NCI-H446 (cell line): ENCODE data around the gene ANTXR2.
"Not testable (repeated sequence)": the region's sequence is repeated elsewhere in the genome, so short reads cannot be mapped to it uniquely, and the experiment has no call there.

Experiments
- DNase-seq, 2 experiments: peaks; one replicate each; lab custom pipeline; 2025; lab: John Stamatoyannopoulos, UW

ANTXR2 gene

DNA sequence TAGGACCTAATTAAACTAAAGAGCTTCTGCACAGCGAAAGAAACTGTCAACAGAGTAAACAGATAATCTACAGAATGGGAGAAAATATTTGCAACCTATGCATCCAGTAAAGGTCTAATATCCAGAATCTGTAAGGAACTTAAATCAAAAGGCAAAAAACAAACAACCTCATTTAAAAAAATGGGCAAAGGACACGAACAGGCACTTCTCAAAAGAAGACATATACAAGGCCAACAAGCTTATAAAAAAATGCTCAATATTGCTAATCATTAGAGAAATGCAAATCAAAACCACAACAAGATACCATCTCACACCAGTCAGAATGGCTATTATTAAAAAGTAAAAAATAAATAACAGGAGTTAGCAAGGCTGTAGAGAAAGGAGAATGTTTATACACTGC is 81.9 kb downstream of the ANTXR2 start:
- not testable (repeated sequence) for DNase-seq

DNA sequence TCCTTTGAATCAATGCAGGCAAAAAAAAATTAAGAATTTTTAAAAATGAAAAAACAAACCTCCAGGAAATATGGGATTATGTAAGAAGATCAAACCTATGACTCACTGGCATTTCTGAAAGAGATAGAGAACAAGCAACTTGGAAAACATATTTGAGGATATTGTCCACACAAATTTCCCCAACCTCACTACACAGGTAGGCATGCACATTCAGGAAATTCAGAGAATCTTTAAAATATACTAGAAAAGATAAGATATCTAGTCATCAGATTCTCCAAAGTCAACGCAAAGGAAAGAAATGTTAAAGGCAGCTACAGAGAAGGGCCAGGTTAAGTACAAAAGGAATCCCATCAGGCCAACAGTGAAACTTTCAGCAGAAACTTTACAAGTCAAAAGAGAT is 85.6 kb downstream of the ANTXR2 start:
- no peak for DNase-seq

DNA sequence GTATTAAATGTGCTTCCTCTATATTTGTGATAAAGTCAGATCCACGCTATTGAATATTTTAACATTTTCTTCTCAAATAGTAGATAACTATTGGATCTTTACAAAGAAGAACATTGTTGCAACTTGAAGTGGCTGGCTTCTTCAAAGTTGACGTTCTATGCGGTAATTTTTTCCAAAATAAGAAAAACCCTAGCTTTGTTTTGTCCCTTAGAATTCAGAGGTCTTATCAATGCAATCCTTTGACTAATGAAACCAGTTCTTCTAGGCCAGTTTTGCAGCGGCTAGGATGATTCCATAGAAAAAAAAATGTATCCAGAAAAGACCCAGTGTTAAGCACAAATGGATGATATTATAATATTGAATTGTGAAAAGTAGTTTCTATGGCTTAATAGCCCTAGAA is 89.6 kb downstream of the ANTXR2 start:
- DNase-seq, result no peak

DNA sequence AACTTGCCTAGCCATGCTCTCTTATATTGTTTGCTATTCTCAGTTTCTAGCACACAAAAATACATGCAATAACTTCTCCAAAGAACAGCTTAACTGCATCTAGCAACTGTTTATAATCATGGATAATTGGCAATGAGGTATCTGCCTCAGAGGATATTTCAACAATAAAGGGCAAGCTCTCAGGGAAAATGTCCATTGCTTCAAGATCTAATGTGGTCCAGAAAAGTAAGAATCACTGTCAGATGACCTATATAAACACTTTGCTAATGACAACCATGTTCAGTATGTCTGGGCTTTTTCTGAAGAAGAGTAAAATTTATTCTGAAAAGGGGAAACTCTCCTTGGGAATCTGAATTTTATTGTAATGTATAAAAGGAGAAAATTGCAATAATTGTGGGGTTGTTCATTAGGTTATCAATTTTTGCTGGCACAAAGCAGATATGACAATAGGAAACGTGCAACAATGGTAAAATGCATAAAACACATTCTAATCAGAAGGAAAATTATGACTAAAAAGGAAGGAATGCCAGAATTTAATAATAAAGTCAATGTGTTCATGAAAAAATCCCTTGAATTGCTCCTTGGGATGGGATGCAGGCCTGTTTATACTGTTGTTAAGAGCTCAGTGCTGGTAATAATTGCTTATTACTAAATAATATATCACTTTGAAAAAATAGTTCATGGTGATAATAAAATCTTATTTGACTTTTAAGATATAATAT is 90.3 kb downstream of the ANTXR2 start:
- no peak for DNase-seq

DNA sequence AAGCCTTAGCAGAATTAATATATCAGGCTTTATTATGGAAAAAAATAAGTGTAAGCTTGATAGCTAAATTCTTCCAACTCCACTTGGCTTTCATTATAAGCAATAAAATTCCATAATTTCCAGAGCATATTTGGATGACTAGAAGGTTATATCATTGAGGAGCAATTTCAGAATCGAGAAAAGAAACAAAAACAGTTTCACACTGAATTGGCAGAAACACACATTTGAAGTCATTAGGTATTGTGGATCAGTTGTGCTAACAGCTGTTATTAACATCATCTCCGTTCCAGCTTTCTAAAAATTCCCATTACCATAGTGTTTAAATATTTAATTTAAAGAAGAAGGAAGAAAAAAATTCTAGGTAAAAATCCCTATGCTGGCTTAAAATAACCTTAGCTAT is 92.6 kb downstream of the ANTXR2 start:
- peak in 1 of 2 experiments; percentile 31 for DNase-seq

DNA sequence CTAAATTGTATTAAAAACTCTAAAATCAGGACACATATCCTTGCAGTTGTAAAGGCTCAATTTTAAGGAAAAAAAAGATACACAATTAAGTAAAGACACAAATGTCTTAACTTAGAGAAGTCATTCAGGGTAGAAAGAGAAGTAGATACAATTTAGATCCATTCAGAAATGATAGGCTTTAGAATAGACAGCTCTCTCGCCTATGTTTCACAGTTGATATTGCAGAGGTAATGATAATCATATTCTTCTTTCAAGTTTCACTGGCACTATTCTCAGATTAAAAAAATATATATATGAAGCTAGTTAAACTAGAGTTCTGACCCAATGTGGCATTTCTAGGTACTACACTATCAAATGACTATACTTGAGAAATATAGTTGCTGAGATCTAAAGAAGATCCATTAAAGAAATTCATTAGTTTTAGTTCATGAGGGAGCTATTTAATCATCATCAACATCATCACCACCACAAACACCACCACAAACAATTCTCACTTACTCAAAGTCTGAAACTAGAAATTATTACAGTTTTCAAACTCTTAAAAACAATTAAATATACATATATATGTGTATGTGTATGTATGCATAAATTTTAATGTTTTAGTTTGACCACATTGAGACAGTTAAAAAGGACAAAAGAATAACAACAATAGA is 93.1 kb downstream of the ANTXR2 start:
- no peak for DNase-seq

DNA sequence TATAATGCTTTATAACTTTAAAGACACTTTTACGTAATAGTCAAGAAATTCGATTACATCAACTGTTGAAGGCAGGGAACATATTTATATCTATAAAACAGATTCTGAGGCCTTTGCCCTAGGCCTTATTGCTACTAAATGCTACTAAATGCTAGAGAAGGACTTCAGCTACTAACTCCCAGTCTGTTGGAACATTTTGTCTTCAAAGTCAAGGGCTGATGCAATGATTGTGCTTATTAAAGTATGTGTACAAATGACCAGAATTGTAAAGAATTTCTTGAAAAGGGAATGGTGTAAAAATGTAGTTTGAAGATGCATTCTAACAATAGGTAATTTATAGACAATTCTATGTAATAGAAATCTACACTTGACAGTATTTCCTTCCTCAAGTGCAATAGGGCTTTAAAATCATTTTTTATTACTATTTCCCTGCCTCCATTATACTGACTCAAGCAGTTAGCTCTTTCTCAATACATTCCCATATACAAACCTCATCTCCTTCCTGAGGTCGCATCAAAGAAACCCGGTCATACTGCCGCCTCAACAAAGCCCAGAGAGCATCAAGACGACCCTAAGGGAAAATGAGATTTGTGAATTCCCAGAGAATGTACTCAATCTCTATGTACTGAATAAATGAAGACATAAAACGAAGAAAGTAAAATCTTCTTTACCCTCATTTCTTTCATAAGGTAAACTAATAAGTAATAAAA is 95.7 kb downstream of the ANTXR2 start:
- no peak for DNase-seq

DNA sequence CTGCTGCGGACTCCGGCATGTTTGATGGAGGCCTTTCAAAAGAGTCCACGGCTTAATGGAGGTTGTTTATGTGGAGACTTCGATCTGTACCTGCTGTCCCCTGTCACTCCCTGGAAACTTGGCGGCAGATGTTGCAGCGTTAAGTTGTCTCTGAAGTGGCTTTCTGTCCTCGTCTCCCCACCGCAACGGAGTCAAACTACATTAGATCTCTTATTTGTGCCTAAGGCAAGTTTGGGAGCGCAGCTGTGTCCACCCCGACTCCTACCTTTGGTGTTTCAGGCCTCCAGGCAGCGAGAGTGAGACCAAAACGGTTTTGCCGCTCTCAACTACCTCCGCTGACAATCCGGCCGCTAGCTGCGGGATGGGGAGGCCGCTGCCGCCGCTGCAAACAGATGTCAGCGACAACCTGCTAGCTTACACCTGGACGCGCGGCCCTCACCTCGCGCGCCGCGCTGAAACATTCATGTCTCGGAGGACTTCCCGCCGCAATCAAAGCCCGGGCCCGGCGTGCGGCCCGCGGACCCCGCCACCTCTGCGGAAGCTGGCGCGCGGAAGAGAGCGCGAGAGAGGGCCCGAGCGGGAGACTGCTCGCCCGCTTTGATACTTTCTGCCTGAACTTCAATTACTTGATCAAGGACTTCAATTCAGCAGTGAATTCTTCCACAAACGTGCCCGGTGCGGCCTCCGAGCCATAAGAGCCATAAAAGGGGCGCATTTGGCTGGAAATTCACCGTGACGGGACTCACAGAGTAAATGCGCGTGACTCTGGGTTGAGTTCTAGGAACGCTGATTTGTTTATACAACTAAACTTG is 108.4 kb downstream of the ANTXR2 start:
- DNase-seq, result no peak

DNA sequence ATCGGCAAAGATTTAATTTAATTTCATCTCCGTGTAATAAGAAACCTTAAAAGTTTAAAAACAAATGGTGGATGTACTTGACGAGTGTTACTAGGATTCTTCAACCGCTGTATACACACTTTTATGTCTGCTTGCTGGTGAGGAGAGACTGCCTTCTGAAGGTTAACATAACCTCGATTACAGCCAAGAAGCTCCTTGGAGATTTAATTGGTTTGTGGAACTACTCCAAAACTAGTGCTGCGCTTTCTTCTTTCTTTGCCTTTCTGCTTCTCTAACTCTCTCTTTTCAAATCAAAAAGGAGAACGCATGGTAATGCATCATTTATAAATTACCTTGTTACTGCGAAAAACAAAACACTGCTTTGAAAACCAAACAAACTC is 109.0 kb downstream of the ANTXR2 start:
- DNase-seq, result no peak

DNA sequence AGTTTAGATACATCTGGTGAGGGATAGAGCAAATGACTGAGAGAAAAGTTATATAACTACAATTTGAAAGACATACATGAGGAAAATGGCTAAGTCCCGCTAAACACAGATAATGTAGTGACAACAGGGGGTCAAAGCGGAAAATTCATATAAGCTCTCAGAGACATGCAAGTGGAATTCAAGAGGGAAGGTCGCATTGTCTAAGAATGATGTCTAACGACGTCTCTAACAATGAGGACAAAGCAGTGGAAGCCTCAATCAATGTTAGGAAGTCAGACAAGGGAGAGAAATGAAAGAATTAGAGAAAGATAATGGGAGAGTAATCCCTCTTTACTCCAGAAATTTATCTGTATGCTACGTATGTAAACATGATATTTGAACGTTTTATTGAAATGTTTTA is 113.4 kb downstream of the ANTXR2 start:
- DNase-seq, result no peak

DNA sequence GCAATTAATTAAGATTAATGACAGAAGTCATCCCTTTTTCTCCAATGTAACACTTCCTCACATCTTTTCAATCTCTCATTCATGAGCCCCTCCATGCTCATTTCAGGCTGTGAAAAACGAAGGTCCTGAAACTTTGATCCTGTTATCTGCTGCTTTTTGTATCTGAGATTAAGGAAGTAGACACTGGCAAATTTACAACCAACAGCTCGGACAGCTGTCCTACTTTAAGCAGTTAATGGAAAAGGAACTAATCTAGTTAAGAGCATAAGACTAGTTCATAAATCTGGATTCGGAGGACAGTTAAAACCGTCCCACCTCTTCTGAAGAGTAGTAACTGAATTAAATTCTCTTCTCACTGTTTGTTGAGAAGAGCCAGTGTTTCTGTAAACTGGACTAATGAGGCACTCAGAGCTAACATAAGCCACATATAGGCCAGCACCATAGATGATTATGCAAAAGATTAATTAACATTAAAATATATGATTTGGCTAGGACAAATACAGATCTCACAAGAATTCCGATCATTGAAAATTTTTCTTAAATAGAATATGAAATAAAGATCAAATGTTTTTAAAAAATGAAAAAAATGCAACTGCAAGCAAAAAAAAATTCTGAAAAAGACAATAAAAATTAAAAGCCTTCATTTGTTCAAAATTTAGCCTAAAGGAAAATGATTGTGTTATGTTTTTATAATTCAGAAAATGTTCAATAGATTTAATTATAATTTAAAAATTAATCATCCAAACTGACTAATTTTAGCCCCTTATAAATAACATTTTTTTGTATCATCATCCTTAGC is 114.4 kb downstream of the ANTXR2 start:
- no peak for DNase-seq

DNA sequence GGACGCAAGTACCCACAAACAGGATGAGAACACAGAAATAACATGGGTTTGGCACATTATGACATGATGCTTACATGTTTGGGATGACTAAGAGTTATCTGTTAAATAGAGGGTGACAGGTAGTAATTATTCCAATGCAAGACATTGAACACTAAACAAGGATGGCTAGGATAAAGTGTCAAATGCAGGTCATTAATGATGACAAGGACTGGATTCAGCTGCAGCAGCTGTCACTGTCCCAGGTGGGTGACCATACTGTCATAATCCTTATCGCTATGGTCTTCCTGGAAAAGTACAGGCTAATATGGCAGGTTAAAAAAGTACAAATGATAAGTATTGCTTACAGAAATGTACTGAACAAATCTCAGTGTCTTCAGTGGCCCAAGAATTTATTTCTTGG is 123.9 kb downstream of the ANTXR2 start:
- DNase-seq, result no peak

DNA sequence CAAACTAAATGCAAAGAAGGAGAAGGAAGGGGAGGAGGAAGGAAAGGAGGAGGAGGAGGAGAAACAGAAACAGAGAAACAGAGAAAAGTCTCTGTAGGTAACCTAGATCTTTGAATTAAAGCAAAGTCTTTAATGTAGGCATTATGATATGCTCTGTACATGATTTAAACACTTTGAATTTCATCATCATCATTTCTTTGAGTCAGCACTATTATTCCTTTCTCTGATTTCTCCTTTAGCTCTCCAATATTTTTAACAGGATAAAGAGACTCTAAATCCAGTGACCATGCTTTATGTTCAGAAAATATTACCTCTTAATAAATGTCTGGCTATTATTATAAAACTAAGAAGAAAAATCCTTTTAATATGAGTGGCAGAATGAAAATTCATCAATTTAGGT is 124.3 kb downstream of the ANTXR2 start:
- no peak for DNase-seq

DNA sequence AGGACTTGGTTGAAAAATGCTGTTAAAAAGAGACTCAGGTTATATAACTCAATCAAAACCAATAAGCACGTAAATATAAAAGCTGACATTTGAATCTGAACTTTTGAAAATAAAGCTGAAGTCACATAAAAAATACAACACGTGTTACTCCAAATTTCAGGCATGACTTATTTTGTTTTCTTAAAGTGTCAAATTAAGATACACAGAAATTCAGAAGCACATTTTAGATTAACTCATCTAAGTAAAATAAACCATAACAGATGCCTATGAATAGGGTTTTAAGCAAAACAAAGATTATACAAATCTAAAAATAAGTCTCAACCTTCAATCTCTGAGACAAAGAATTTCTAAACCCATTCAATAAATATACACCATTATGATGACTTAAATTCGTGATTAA is 124.8 kb downstream of the ANTXR2 start:
- DNase-seq, result no peak

DNA sequence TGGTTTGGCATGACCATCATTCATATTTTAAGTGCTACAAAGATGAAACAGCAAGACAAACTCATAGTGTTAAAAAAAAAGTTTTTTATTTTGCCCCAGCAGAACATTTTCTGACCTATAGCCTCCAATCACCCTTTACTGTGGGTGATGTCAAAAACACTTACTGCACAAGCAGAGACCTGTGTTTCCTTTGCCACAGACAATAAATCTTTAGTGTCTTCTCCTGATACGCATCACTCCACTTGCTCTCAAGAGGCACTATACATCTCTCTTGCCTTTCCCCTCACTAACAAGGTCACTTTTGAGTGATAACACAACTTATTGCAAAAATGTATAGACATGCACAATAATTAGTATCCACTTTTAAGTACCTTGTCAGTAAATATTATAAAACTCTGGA is 125.6 kb downstream of the ANTXR2 start:
- no peak for DNase-seq

DNA sequence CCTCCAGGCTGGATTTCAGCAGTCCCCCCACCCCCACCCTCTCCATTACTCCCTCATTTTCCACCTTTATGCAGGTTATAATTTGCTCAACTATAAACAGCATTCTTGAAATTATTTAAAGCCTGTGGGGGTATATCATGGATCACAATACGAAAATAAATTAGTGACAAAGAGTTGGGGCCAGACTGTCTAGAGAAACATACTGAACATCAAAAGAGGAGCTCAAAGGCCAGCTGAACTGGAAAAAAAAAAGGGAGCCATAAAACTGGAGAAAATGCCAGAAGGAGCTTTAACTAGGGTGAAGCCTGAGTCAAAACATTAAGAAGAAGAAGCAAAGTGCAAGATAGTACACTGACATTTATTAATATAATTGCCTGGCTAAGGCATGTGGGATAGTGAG is 137.8 kb downstream of the ANTXR2 start:
- DNase-seq, result no peak

DNA sequence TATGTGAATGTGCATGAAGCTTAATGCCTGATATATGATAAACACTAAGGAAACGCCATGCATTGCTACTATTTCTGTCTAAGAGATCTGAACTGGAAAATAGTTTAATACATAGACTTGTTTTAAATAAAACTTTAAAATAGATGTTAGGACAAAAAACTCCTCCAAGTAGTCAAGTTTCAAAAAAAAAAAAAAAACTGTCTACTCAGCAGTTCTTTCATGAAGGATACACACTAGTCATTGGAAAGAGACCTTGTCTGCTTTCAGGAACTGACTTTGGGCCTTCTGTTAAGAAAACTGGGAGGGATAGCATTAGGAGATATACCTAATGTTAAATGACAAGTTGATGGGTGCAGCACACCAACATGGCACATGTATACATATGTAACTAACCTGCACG is 138.4 kb downstream of the ANTXR2 start:
- no peak for DNase-seq

DNA sequence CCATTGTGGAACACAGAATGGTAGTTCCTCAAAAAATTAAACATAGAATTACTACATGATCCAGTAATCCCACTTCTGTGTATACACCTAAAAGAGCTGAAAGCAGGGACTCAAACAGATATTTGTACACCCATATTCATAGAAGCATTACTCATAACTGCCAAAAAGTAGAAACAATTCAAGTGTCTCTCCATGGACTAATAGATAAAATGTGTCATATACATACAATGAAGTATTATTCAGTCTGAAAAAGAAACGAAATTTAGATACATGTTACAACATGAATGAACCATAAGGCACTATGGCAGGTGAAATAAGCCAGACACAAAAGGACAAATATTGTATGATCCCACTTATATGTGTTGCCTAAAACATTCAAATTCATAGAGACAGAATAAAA is 145.1 kb downstream of the ANTXR2 start:
- DNase-seq, result no peak

DNA sequence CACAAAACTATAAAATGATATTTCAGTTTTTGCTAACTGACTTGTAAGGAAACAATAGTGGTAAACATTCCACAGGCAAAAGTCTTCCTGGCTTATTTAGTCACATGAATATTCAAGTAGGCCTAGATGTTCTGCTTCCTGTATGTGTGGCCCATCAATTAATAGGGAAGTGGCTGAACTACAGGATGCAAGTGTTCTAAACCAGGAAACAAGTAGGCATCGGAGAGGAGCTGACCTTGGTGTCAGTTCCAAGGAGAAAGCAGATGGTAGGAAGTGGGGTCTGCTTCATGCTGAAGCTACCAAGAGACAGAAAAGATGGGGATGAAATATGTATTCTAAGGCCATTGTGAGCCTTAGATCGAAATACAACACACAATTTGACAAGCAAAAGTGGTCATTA is 149.7 kb downstream of the ANTXR2 start:
- no peak for DNase-seq

DNA sequence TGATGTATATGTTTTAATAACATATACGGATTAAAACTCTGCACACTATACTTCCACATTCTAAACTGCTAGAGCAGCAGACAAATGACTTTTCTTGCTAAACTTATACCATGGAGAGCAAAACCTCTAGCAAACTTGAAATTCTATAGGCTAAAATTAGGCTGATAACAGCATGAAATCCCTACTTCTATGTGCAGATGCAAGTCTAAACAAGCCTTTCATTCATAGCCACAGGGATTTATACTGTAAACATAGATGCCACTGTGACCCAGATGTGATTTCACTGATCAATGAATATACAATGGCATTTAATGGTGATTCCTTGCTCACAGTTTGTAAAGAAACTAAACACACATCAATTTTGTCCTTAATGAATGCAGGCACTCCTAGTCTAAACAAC is 151.0 kb downstream of the ANTXR2 start:
- DNase-seq, result no peak

DNA sequence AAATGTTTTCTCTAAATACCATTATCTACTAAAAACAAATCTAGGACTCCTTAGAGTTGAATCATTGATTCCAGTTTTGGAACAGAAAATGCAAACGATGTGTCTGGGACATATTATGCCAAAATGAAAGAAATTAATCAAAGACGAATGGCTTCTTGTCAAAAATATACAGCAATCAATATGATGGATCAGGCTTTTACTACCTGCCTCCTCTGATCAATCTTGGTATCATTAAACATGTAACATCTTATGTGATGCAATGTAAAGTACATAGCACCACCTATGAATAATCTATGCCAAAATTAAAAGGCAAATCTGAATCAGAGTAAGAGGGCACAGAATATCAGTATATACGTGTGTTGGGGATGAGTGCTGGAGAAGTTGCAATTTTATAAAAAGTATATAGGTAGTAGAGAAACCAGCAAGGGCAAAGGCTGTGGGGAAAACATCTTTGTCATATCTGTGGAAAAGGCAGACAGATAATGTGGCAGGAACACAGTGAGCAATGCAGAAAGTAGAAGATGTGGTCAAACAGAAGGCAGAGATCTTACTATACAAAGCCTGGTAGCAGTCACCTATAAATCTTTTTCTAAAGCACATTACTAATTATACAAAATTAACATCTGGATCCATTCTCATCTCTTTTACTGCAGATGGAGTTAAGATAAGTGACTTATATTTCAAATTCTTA is 152.7 kb downstream of the ANTXR2 start:
- DNase-seq, result no peak
